Measurements from ENCODE around the gene RHBG. TPM values are rescaled to one million over a fixed set of nuclear protein-coding genes. Genes with fewer than 3 reads are reported as not detected.

The RHBG gene
- total and polyA plus RNA-seq, 5 experiments from 2014 or later = not detected

Small RNA genes within 50 kb of the gene (microRNA-seq; reads per million reads assigned to microRNA genes)
- gene MIR9-1 (ENCODE audit: borderline microRNAs expressed) = not detected

Other genes with a start within 250 kb of the RHBG start
- 1 to 10 TPM; 1.2 TPM for gene SEMA4A, start 215.6 kb upstream of the RHBG start, total RNA-seq
- 1 to 10 TPM in 1 of 3 donors, under 1 TPM in 2; 0.16 to 1.4 (median 0.22) TPM for gene SEMA4A, start 215.6 kb upstream of the RHBG start, polyA plus RNA-seq
- 10 to 100 TPM; 16.8 to 21.4 TPM for gene SLC25A44, start 175.1 kb upstream of the RHBG start, total RNA-seq
- 10 to 100 TPM in 1 of 3 donors, 1 to 10 TPM in 2; 6.0 to 16.4 (median 9.7) TPM for gene SLC25A44, start 175.1 kb upstream of the RHBG start, polyA plus RNA-seq
- 10 to 100 TPM; 49.1 to 54.8 TPM for gene PMF1, start 156.2 kb upstream of the RHBG start, total RNA-seq
- gene PMF1, start 156.2 kb upstream of the RHBG start, polyA plus RNA-seq = 10 to 100 TPM; 70.8 to 79.9 (median 76.5) TPM
- gene BGLAP, start 127.0 kb upstream of the RHBG start, total RNA-seq = 1 to 10 TPM; 6.5 to 7.8 TPM
- gene BGLAP, start 127.0 kb upstream of the RHBG start, polyA plus RNA-seq = under 1 TPM in 1 of 3 donors, not detected in 2; 0.26 TPM
- 1 to 10 TPM; 2.8 to 3.0 TPM for gene PAQR6, start 121.2 kb upstream of the RHBG start, total RNA-seq
- under 1 TPM; 0.15 to 0.21 (median 0.21) TPM for gene PAQR6, start 121.2 kb upstream of the RHBG start, polyA plus RNA-seq
- 10 to 100 TPM; 66.7 to 68.9 TPM for gene SMG5, start 86.4 kb upstream of the RHBG start, total RNA-seq
- 10 to 100 TPM in 2 of 3 donors, 1 to 10 TPM in 1; 9.5 to 28.4 (median 11.1) TPM for gene SMG5, start 86.4 kb upstream of the RHBG start, polyA plus RNA-seq
- gene TMEM79, start 84.9 kb upstream of the RHBG start, total RNA-seq = 10 to 100 TPM; 15.0 to 15.6 TPM
- gene TMEM79, start 84.9 kb upstream of the RHBG start, polyA plus RNA-seq = 1 to 10 TPM; 2.5 to 9.6 (median 4.8) TPM
- gene GLMP, start 73.5 kb upstream of the RHBG start, total RNA-seq = 10 to 100 TPM; 22.1 to 23.3 TPM
- gene GLMP, start 73.5 kb upstream of the RHBG start, polyA plus RNA-seq = 10 to 100 TPM; 12.1 to 22.2 (median 17.3) TPM
- under 1 TPM in 1 of 2 experiments, not detected in 1; 0.78 TPM for gene VHLL, start 69.9 kb upstream of the RHBG start, total RNA-seq
- not detected for gene VHLL, start 69.9 kb upstream of the RHBG start, polyA plus RNA-seq
- gene CCT3, start 30.9 kb upstream of the RHBG start, total RNA-seq = 100 to 1,000 TPM; 142 to 154 TPM
- gene CCT3, start 30.9 kb upstream of the RHBG start, polyA plus RNA-seq = 100 to 1,000 TPM; 232 to 270 (median 263) TPM
- gene TSACC, start 30.7 kb upstream of the RHBG start, total RNA-seq = not detected
- 1 to 10 TPM in 1 of 3 donors, under 1 TPM in 2; 0.40 to 2.2 (median 0.83) TPM for gene TSACC, start 30.7 kb upstream of the RHBG start, polyA plus RNA-seq
- gene MEF2D, start 131.6 kb downstream of the RHBG start, total RNA-seq = 10 to 100 TPM; 69.4 to 73.2 TPM
- 10 to 100 TPM in 1 of 3 donors, 1 to 10 TPM in 2; 6.4 to 12.6 (median 6.7) TPM for gene MEF2D, start 131.6 kb downstream of the RHBG start, polyA plus RNA-seq
- under 1 TPM in 1 of 2 experiments, not detected in 1; 0.08 TPM for gene IQGAP3, start 203.4 kb downstream of the RHBG start, total RNA-seq
- gene IQGAP3, start 203.4 kb downstream of the RHBG start, polyA plus RNA-seq = not detected
- 10 to 100 TPM; 41.3 to 44.3 TPM for gene TTC24, start 210.5 kb downstream of the RHBG start, total RNA-seq
- 1 to 10 TPM; 3.8 to 6.7 (median 6.7) TPM for gene TTC24, start 210.5 kb downstream of the RHBG start, polyA plus RNA-seq
- 10 to 100 TPM; 39.7 to 42.1 TPM for gene NAXE, start 222.6 kb downstream of the RHBG start, total RNA-seq
- gene NAXE, start 222.6 kb downstream of the RHBG start, polyA plus RNA-seq = 100 to 1,000 TPM in 2 of 3 donors, 10 to 100 TPM in 1; 85.6 to 124 (median 103) TPM
- 10 to 100 TPM; 44.2 to 45.1 TPM for gene GPATCH4, start 232.3 kb downstream of the RHBG start, total RNA-seq
- 10 to 100 TPM; 27.3 to 70.4 (median 42.0) TPM for gene GPATCH4, start 232.3 kb downstream of the RHBG start, polyA plus RNA-seq

Measured in naive thymus-derived CD8-positive, alpha-beta T cell (primary cell).